HuH-7 (cell line): ENCODE measurements around the gene CISTR.

ENCODE experiments used
- DNase-seq: peaks from one replicate; pipeline ENCODE4 v3.0.0; 2011; ENCODE audit warnings: low spot score

Gene CISTR

DNA sequence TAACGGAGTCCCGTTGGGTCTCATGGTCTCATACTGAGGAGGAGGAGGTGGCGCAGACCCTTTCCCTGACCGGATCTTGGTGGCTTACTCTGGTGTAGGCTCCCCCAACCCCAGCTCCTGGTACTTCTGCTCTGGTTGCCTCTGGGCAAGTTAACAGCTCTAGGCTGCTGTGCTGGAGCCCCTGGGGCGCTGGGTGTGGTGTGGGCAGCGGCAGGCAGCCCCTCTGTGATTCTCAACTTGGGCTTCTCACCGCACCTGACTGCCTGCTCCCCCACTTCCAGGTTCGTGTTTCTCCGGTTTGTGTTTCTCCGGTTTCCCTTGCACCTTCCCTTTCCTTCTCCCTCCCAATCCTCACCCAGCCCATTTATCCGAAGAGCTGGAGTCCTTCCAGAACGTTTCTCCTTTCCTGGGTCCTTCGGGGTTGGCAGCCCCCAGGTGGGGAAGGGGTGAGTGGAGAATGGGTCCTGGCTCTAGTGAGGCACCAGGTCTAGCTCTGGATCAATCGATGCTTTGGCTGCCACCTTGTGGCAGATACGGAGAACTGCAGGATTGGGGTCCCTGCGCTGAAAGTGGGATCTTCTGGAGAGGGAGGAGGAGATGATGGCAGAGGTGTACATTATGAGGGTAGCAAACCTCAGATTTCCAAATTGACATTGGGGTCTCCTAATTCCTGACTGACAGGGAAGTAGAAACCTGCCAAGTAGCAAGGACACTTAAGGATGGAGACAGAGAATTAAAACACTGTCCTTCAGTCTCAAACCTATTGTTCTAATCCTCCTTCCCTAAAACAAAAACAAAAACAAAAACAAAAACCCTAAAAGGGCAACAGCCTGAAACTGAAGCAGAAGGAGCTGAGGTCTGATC is 8.3 kb downstream of the CISTR start:
- peak; percentile 95 for DNase-seq

DNA sequence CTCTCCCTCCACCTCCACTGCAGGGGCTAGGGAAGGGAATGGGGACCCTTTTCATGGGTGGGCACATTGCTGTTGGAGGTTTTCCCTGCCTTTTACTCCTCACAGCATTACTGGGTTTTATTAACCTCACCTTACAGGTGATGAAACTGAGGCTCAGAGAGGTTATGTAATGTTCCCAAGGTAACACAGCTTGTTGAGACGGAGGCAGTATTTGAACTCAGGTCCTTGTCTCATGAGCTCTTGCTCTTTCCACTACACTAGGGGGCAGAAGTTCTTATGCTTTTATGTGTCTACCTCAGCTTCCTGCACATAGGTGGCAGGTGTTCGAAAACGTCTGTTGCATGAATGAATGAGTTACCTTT is 11.7 kb downstream of the CISTR start:
- DNase-seq = no peak

DNA sequence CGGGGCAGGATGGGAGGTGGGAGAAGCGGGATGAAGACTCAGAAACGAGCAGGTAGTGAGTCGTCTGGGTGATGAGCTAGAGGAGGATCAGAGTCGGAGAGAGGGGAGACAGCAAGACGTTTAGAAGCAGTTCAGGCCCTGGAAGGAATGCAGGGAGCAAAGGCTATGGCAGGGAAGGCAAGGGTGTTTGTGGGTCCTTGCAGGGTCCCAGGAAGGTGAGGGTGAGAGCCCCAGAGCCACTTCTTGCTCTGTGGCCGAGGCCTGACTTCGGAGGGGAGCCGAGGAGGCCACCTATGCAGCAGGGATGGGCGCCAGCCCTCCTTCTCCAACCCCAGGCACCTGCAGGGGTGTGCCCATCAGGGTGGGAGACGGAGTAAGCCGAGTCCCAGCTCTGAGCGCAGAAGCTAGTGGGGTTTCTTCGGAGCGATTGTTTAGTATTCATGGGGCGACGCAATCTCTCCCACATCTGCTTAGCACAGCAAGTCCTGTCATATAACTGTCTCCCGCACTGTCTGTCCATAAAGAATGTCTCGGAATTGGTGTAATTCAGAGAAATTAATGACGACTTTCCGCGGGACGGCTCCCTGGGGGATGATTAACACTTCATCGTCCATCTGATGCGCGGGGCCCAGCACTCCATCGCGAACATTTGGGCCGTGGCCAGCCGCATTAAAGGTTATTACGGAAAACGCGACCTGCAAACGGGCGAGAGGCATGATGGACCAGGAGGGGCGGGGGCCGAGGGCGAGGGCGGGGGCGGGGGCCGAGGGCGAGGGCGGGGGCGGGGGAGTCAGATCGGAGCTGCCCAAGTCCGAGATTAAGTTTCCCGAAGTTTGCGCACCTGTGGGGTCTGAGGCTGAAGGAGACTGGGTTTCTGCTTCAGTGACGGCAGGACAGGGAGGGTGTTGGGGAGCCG is 12.3 kb downstream of the CISTR start:
- DNase-seq = no peak

DNA sequence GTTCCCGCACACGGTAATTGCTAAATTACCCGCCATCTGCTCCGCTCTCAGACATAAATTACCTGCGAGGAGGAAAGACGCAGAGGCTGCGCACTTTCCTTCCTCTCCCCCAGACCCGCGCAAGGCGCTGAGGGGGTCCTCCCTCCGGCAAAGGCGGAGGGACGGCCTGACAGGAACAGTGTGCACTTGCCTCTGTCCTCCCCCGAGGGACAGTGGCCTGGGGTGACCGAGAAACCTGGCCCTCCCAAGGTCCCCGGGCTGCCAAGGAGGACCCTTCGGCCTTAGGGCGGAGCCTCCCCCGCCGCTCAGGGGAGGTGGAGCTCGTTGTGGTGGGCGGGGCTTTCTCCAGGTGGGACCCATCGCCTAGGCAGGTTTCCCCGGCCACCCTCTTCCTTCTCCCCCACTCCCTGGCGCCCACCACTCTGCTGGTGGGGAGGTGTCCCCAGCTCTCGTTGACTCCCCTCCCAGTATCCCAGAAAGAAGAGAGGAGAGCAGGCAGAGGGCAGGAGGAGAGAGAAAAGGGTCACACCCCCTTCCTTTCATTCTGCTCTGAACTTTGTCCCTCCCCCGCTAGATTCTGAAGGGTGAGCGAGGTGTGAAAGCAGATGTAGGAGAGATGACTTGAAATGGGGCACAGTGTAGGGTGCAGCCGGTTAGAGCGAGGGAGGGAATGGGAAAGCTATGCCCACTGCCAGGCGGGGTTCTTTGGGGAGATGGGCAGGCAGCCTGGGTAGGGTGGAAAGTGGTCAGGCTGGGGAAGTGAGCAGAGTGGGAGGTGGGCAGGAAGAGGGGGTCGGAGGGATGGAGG is 13.2 kb downstream of the CISTR start:
- DNase-seq = no peak

DNA sequence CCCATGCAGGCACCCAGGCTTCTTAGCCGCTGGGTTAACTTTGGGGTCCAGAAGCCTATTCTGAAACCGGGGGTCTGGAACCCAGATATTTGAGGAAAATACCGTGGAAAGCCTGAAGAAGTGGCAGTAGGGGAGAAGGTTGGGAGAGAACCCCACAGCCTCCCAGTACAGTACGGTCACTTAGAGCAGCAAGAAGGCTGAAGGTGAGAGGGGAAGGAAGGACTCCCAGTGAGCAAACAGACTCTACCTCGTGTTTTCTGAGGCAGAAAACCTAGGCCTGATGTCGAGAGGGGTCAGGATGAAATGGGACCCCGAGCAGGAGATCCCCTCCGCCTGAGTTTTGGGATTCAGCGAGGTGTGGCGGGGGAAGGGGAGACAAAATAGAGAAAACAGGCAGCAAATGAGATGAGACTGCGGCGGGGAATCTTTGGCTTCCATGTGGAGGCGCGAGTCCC is 13.8 kb downstream of the CISTR start:
- DNase-seq = no peak

DNA sequence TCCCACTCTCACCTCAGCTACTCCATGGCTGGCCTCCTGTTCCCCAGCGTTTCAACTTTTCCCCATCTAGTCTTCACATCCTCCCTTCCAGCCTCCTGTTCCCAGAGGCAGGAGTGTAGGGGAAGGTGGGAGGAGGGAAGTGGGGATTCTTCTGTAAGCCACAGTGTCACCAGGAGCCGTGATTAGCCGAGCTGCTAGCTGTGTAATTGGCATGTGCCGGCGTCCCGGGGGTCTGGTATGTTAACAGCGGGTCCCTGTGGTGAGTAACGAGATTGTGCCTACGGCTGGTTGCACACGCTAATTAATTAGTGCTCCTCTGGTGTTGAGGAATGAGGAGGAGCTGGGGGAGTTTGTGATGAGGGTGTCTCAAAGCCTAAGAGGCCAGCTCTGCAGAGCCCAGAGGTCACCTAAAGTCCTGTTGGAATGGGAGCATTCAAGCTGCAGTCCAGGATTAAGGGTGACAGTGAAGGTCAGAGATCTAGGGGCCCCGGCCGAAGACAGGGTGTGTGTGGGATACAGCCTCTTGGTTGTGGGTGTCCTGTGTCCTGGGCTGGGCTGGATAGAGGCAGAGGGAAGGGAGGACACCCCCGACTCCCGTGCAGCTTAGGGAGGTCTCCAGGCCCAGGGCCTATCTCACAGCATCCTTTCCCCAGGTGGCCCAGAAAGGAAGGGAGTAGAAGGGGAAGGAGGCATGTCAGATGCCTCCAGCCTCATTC is 14.5 kb downstream of the CISTR start:
- DNase-seq = no peak

DNA sequence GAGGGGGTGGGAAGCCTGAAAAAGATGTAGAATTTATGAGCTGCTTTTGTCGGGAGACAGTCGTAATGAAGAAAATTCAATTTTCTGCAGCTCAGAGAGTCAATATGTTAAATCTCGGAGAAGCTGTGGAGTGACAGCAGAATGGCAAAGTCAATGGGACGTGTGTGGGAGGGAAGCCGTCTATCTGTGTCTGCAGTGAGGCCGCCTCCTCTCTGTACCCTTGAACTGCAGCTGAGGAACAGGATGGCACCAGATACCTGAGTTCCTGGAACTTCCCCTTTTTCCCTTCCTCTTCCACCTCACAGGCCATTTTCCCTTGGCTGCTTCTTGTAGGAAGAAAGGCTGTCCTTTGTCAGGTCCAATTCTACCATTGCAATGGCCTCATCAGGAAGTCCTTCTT is 15.2 kb downstream of the CISTR start:
- DNase-seq = no peak

DNA sequence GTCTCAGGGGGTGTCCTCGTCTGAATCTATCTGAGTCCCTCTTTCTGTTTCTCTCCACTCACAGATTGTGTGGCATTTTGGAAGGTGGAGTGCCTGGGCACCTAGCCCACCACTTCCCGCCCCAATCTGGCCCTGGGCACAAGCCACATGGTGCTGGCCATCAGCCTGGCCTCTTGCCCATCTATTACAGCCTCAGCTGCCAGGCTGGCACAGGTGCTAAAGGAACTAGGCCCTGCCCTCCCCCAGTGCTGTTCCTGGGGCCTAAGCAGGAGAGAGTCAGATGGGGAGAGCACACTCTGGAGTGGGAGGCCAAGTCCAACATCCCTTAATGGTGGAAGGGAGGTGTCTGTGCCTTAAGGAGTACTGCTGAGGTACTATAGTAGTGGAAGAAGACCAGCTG is 16.2 kb downstream of the CISTR start:
- no peak for DNase-seq

DNA sequence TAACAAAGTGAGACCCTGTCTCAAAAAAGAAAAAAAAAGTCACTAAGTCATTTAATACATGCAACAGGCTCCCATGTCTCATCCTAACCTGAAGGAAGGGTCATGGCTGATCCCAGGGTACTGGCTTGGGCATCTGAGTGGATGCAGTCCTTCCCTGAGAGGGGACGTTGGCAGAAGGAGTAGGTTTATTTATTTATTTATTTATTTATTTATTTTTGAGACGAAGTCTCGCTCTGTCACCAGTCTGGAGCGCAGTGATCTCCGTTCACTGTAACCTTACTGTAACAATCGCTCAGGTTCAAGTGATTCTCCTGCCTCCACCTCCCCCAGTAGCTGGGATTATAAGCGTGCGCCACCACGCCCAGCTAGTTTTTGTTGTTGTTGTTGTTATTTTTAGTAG is 17.4 kb downstream of the CISTR start:
- DNase-seq = no peak

DNA sequence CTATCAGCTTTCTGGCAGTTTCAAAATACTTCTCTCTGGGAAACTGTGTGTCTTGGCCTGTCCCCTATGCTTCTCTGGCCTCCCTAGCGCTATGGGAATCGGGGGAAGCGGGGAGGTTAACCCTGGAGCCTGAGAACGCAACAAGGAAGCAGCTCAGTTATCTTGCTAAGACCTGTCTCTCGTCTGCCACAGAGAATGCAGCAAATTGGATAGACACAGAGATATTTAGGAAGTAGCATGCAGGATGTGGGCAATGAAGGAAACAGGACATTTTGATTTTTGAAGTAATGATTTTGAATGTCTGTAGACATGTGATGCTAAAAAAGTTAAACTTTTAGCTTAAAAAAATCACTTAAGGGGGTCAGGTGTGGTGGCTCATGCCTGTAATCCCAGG is 18.0 kb downstream of the CISTR start:
- no peak for DNase-seq

DNA sequence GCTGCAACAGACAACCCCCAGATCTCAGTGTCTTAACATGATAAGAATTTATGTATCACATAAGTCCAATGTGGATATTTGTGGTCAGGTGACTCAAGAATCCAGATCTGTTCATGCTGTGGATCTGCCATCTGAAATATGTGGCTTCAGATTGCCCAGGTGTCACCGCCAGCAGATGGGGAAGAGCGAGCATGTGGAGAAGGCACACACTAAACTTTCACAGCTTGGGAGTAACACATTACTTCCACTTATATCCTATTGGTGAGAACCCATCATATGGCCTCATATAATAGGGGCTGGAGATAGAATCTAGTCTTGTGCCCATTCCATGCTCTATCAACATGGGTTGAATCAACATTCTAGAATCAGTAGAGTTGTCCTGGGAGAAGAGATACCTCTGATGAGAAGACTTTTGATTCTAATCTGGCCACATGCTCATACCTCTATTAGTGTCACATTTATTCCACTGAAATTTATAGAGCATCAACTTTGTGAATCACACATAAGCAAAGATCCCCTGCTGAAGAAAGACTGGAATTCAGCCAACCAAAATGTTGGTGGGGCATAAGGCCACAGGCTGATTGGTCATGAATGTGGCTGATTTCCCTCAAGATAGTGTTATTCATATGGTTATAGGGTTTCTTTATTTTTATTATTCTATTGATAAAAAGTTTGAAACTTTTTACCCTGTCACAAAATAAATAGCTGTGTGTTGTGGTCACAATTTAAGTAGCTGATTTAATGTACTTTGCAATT is 18.6 kb downstream of the CISTR start:
- DNase-seq = no peak

DNA sequence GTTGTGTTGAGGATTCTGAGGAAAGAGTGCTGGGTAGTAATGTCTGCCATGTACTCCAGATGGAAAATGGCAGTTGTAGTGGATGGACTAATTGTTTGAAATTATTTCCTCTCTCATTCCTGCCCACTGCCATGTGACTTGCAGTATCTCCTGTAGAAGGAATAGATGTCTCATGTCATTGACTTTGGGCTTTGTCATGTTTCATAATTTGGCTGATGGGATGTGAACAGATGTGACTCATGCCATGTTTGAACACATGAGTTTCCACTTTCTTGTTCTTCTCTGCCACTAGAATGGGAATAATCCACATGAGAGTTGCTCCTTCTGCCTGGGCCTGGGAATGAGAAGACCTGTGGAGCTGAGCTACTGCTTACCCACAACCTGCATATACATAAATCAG is 22.1 kb downstream of the CISTR start:
- no peak for DNase-seq

DNA sequence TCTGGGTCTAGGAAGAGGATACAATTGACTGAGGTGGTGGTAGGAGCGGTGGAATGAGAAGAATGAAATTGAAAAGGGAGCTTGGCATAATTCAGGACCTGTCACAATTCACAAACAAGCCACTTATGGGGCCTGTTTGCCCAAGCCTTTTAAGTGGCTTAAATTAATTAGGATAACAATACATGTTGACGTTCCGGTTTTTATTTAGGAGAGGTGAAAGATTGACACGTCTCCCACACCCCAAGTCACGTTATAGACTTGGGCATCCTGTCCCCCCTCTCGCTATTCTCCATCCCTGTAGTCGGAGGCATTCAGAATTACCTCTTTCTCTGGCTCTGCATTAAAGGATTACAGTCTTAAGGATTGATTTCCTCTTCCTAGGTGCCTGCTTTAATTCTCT is 23.6 kb downstream of the CISTR start:
- no peak for DNase-seq

DNA sequence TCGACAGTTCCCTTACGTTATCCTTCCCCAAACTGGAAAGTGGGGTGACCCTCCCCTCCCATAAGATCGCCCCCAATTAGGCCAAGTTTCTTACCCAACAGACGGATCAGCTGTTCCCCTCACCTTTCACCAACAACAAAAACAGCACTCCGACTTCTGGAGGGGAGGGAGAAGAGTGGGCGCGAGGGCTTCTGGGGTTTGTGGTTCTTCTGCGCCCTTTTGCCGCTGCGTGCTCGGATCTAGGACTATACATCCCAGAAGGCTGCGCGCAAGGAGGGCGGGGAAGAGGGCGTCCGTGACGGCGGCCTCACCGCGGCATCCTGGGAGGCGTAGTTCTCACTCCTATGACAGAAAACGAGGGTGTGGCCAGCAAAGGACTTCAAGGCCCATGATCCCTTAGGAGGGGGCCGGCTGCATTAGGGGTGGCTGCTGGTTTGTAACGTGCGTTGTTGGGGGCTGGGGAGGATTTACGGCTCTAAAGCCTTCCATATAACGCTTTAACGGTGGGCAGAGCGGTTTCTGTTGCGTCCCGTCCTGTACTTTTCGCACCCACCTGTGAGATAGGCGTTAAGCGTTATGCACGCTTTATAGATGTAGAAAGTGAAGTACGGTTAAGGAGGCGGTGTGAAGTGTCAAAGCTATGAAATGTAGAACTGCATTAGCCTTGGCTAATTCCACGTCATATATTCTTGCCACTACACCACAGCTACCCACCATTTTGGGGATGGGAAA is 24.3 kb downstream of the CISTR start, which contains the start of gene CALCOCO1:
Gene CALCOCO1 (minus strand): TSS at position 143 of the 732 bp plus-strand sequence. CDS start 2,210 bp downstream, outside the sequence.
- peak; percentile 97 for DNase-seq

DNA sequence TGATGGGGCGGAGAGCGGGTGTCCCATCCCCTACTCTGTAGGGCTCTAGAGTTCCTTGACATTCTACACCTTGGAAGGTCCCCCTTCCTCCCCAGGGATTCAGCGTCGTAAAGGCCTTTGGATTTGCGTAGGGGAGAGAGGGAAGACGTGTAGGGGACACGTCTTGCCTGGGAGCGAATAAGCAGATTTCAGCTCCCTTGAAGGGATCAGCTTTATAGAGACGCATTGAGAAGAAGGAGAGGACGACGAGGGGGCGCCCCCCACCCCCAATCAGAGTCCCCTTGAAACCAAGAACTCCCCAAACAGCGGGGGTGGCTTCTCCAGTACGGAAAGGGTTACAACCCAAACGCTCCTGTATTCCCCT is 24.9 kb downstream of the CISTR start:
- no peak for DNase-seq

DNA sequence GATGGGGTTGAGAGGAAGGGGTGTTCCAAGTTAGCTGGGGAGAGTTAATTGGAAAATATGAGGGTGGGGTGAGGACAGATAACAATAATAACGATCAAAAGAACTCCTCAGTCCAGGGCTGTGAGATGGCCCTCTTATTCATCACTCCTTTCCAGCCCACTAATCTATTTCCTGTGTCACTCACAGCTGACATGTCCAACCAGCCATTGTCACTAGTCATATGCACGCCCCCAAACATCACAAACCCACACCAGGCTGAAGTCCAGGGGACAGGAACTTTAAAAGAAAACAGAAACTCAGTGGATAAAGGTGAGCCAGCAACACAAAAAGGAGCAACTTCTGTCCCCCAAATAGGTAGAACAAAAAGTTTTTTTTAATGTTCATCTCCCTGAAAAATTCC is 25.4 kb downstream of the CISTR start:
- no peak for DNase-seq

DNA sequence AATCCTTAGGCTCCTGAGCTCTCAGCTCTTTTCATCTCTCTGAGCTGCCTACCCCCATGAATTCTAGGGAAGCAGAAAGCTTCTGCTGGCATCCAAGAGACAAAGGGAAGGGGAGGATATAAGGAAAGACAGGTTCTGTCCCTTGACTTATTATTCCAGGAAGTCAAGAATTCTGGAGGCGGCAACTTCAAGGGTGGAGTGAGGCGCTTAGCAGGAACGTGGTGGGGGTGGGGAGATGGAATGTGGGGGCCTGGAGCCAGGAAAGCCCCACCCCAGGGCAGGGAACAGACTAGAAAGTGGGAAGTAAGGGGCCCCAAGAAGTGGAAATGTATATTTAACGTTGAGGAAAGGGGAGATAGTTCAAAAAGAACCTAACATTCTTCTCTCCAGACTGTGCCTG is 26.0 kb downstream of the CISTR start:
- no peak for DNase-seq

DNA sequence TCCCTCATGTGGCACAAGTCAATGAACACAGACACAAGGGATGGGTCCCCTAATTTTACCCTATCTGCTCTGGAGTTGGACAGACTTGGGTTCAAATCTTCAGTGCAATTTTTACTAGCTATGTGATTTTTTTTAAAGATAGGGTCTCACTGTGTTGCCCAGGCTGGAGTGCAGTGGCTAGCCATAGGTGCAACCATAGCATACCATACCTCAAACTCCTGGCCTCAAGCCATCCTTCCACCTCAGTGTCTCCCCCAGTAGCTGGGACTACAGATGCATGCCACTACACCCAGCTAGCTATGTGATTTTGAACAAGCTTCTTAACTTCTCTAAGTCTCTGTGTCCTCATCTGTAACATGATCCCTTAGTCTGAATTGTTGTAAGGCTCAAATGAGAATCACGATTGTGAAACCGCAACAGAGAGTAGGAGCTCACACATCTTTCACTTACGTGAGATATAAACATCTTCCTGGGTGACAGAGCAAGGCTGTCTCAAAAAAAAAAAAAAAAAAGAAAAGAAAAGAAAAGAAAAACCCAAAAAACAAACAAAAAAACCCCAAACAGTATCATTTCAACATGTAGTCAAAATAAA is 29.2 kb downstream of the CISTR start:
- DNase-seq = no peak

DNA sequence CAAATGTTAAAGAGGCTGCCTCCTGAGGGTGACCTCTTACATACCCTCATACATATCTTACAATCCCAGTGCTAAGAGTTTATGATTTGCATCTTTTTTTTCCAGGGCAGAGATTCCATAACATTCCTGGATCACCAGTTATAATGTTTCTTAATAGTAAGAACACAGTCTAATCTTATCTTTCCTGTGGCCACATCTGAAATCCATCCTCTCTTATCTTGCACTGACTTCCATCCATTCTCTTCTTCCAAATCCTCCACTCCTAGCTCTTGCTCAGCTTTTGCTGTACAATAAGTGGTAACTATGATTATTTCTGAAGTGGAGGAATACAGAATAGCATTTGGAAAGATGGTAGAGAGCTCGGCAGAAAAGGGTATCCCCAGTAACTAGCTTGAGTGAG is 30.8 kb downstream of the CISTR start:
- DNase-seq = no peak

DNA sequence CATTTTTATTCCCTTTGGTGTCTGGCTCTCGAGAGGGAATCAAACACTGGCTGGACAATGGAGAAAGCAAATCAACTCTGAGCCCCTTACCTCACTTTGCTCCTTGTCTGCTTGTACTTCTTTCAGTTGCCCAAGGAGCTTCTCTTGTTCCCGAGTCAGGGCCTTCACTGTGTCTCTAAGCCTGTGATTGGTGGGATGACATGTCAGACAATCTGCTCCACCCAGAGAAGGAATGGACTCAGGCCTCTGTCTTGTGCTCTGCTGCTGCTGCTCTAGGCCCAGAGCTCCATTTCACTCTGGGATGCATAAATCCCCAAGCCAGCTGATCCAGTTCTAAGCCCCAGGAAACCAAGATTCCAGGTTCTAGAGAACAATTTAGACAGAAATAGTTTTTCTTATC is 32.1 kb downstream of the CISTR start:
- DNase-seq = no peak
